Stimulated activated CD4-positive, alpha-beta T cell treated with anti-CD3 and anti-CD28 coated beads, TNF-alpha, amount 100 ng/mL, for 4 hours (primary cell): ENCODE results near the gene DNMT3B.
A peak's percentile ranks its signal among the peaks of the same experiment; 100 is the strongest.
"Not testable (repeated sequence)": the region's sequence is repeated elsewhere in the genome, so short reads cannot be mapped to it uniquely, and the experiment has no call there.

Source experiments
- DNase-seq, 3 experiments: peaks; one replicate each; pipeline ENCODE4 v3.0.0-alpha.2; 2020; ENCODE audit warnings: low read depth in 3 of 3

Gene DNMT3B

GRCh38 chr20:32763202-32764004 is 1.2 kb downstream of the DNMT3B start:
- DNase-seq, result no peak

GRCh38 chr20:32764005-32764960 is 2.1 kb downstream of the DNMT3B start:
- DNase-seq, result no peak

DNA sequence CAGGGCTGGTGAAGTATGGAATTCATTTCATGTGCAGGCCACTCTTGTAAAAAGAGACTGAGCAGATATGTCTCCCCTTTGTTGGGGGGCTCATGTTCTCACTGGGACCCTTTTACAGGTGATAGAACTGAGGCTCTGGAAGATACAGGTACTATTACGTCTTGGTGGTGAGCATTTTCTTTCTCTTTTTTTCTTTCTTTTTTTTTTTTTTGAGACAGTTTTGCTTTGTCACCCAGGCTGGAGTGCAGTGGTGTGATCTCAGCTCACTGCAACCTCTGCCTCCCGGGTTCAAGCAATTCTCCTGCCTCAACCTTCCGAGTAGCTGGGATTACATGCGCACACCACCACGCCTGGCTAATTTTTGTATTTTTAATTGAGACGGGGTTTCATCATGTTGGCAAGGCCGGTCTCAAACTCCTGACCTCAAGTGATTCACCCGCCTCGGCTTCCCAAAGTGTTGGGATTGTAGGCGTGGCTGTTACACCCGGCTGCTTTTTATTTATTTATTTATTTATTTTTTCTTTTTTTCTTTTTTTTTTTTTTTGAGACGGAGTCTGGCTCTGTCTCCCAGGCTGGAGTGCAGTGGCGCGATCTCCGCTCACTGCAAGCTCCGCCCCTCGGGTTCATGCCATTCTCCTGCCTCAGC is 3.2 kb downstream of the DNMT3B start:
- not testable (repeated sequence) for DNase-seq

GRCh38 chr20:32767418-32768198 is 5.4 kb downstream of the DNMT3B start:
- DNase-seq, result no peak

DNA sequence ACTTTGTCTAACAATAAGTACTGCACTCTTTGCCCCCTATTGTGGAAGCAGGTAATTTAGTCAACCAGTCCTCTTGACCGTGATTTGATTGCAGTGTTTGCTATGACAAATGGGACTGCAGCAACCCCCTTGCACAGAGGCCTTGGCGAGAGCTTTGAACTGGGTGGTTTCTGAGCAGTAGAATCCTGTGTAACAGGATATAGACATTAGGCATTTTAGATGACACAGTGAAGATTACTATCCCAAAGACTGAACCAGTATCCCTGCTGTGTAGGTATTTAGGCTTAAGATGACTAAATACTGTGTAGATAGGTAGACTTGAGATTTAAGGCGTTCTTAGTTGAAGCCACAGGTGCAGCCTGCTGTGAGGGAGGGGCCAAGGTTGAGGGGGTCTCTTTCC is 9.9 kb downstream of the DNMT3B start:
- no peak for DNase-seq

DNA sequence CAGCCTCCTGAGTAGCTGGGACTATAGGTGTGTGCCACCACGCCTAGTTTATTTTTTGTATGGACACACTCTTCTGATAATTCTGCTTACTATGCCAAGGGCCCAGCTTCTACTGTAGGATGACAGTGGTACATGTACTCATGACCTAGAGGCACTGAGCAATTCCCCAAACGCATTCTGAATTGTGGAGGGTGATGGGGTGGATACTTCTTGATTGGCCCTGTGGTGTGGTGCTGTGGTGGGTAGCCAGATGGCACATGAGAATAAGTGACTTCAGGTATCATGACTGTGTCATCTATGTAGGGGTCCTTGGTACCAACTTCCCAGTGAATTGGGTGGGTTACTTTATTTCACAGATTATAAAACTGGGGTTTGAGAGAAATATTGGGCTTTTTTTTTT is 11.0 kb downstream of the DNMT3B start:
- DNase-seq, result no peak

GRCh38 chr20:32773855-32774254 is 11.7 kb downstream of the DNMT3B start:
- no peak for DNase-seq

DNA sequence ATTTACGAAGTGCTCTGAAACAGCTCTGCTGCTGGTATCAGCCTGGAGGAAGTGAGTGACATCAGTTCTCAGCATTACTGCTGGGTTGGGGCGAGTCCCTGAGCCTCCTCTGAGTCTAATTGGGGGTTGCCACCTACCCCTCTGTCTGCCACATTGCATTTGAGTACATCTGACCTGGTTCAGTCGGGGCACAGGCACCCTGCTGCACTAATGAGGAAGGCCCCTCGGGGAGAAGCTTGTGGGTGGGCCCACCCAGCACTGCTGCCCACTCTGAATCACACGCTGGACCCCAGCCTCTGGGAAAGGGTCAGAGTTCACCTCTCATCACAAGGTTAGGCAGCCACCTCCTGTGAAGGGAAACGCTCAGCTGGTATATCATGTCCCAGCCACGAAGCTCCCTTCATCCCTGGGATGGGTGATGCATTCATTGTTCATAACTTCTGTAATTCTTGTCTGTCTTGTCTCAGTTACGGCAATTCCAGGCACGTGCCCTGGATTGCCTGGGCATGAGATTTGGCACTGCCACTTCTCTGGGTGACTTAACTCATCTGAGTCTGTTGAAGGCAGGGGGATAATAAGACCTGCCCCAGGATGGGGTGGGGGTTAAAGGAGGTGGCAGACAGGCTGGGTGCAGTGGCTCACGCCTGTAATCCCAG is 13.3 kb downstream of the DNMT3B start:
- no peak for DNase-seq

DNA sequence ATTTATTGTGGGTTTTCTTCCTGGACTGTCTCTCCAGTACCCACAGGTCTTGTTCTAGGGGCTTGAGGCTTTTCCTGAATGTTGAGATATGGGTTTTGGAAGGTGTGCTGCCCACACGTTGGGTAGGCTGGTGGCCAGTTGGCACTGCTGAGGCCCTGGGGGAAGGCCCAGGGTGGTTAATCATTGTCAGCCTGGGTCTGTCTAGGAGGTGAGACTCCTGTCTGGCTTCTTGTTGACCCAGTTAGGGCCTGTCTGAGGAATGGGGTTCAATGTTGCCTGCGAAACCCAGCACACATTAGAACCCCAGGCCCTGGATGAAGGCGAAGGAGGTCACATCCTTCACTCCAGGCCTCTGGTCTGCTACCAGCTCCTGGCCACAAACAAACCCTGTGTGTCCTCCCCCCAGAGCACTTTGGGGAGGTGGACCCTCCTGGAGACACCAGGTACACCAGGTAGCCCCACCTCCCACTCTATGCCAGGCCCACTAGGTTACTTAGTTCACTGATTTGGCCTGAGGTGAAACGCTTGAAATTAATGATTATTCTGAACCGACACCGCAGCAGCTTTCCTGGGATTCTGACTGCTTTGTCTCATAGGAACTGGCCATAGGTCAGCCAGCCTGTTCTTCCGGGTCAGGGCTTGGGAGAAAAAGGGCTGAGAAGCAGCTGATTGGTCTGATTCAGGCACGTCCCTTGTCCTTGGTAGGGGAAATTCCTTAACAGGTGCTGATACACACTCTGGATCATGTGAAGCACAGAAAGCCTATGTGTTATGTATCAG is 15.2 kb downstream of the DNMT3B start:
- no peak for DNase-seq

GRCh38 chr20:32779500-32780211 is 17.5 kb downstream of the DNMT3B start:
- DNase-seq, result no peak

DNA sequence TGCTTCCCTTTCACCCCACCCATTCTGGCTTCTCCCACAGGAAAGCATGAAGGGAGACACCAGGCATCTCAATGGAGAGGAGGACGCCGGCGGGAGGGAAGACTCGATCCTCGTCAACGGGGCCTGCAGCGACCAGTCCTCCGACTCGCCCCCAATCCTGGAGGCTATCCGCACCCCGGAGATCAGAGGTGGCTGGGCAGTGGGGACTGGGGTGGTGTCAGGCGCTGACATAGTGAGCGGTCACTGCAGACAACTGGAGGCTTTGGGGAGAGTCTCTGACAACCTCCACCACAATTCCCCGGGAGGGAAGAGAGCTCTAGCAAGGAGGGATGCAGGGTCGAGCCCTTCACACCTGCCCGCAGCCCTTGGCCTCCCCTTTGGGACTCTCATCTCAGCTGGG is 18.1 kb downstream of the DNMT3B start:
- DNase-seq, result no peak

DNA sequence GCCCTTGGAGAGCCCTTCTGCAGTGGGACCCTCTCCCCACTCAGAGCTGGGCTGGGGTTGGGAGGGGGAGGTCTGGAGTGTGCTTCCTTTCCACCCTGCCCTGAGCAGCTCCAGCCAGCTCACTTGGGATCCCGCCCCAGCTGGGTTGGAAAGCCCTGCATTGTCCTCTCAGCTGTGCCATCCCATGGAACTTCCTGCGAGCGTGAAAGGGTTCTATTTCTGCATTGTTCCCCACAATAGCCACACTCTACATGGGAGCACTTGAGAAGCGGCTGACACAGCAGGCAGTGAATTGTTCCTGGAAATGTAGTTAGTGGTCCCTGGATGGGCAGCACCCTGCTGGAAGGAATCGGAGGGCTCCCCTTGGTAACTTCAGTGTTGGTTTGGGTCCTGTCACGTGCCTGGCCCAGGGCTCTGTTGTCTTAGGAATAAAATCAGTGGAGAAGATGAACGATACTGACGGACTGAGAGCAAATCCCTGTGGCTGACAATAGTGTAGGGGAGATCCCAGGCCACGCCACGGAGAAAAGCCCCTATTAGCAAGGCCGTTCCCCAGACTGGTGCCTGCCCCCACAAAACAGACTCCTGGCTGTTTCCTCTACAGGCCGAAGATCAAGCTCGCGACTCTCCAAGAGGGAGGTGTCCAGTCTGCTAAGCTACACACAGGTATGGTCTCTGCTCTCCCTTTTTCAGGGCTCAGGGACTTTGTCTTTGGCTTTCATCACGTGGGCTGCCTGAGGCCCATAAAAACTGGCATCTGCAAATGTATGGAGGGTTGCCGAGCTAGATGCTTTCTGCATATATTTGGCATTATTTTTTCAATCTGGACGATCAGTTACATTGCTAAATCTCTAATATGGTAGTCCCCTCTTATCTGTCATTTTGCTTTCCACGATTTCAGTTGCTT is 18.8 kb downstream of the DNMT3B start:
- DNase-seq, result no peak

DNA sequence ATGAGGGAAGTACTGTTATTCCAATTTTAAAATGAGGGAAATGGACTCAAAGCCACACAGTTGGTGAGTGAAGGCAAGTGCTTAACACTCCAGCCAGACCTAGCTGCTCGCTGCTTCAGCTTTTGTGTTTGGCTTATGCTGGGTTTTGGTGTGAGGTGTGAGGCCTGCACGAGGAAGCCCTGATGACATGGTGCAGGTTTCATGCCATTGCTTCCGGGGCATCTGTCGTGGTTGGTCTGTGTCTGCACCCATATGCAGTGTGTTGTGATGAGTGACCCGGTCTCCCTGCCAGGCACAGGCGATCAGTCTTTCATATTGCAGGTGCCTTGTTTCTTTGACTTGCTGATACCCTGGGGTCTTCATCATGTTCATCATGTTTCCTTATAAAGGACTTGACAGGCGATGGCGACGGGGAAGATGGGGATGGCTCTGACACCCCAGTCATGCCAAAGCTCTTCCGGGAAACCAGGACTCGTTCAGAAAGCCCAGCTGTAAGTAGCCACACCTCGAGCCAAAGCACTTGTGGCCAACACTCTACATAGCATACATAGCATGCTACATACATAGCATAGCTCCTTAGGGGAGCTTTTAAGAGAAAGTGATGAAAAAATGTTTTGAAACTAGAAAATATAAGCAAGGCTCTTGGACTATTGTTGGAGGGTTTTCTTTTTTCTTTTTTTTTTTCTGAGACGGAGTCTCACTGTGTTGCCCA is 22.3 kb downstream of the DNMT3B start:
- DNase-seq, result no peak

DNA sequence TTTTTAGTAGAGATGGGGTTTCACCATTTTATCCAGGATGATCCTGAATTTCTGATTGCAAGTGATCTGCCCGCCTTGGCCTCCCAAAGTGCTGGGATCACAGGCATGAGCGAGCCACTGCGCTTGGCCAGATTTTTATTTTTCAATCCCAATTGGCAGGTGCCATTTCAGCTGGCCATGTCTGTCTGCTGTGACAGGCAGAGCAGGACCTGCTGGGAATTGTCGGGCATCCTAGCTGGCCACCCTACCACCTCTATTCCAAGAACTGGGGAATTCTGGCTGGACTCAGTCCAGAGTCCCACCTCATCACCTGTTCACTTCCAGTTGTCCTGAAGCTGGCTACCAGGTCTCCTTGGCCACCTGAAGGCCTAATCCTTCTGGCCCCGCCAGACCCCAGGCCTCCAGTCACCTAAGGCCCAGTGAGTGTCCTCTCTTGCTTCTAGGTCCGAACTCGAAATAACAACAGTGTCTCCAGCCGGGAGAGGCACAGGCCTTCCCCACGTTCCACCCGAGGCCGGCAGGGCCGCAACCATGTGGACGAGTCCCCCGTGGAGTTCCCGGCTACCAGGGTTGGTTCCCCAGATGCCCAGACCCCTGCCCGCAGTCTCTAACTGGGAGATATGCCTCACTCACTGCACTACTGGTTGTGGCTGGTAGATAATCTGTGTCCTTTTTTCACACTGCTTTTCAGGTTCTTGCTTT is 24.0 kb downstream of the DNMT3B start:
- no peak for DNase-seq

DNA sequence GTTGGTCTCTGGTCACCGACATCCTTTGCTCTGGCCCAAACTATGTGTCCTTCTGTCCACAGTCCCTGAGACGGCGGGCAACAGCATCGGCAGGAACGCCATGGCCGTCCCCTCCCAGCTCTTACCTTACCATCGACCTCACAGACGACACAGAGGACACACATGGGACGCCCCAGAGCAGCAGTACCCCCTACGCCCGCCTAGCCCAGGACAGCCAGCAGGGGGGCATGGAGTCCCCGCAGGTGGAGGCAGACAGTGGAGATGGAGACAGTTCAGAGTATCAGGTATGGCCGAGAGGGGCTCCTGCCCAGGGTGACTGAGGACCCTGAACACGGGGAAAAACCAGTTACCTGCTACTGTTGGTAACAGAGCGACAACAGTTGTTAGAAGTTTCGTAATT is 25.0 kb downstream of the DNMT3B start:
- no peak for DNase-seq

- DNase-seq, result peak; percentile 41 to 63 (median 52)
Measured at GRCh38 chr20:32789896-32790750, 27.9 kb downstream of the DNMT3B start.
